Astrocyte of the cerebellum (primary cell): ENCODE measurements around the gene ZFAND3.

Experiments used
- DNase-seq: peaks from one replicate; pipeline ENCODE4 v3.0.0-alpha.2; 2011; ENCODE audit warnings: low read depth
- H3K4me3 ChIP-seq: 2 replicates; pipeline ENCODE4 v1.5.1; 2011; ENCODE audit warnings: mild to moderate bottlenecking, low read depth, low read length, moderate library complexity
- CTCF ChIP-seq: IDR thresholded peaks from 2 replicates; pipeline ENCODE4 v1.5.1; 2012; ENCODE audit warnings: low read length, low read depth, moderate library complexity, mild to moderate bottlenecking; ENCODE audit errors: missing control alignments
- in situ Hi-C: cut with HindIII; loops from 2 replicates; pipeline ENCODE4 v1.10.0; 2017; ENCODE audit warnings: low sequenced_read_pairs

ZFAND3 gene

GRCh38 chr6:37931066-37931465, 111.5 kb downstream of the ZFAND3 start:
- H3K4me3 ChIP-seq: no peak overlapping the region
- TF ChIP-seq CTCF: no peak
- in situ Hi-C loops: no loop called here
- no peak for DNase-seq

- DNase-seq: no peak
- in situ Hi-C loops: no loop called here
- TF ChIP-seq CTCF: no peak
Observed at GRCh38 chr6:37934276-37934675, 114.7 kb downstream of the ZFAND3 start.

GRCh38 chr6:37936150-37936549, 116.6 kb downstream of the ZFAND3 start:
- no peak overlapping the region for H3K4me3 ChIP-seq
- no peak for DNase-seq
- no peak for TF ChIP-seq CTCF
- in situ Hi-C loops: no loop called here

More at GRCh38 chr6:37934276-37934675, 114.7 kb downstream of the ZFAND3 start:
- no peak overlapping the region for H3K4me3 ChIP-seq

GRCh38 chr6:37936906-37937305, 117.4 kb downstream of the ZFAND3 start:
- no peak overlapping the region for H3K4me3 ChIP-seq
- no peak for TF ChIP-seq CTCF
- in situ Hi-C loops: no loop called here
- no peak for DNase-seq

- DNase-seq: no peak
- in situ Hi-C loops: no loop called here
- no peak overlapping the region for H3K4me3 ChIP-seq
- TF ChIP-seq CTCF: no peak
Observed at GRCh38 chr6:37938909-37939308, 119.4 kb downstream of the ZFAND3 start.

- in situ Hi-C loops: no loop called here
- DNase-seq: peak; percentile 38
- H3K4me3 ChIP-seq: no peak overlapping the region
- no peak for TF ChIP-seq CTCF
Observed at GRCh38 chr6:37940074-37940847, 120.7 kb downstream of the ZFAND3 start.
